ENCODE data around the gene GALNTL6.

The GALNTL6 gene

GRCh38 chr4:172674811-172675210 lies 861.6 kb downstream of the GALNTL6 start:
- TF ChIP-seq POLR2A (IDR thresholded peaks at IDR 0.05; ENCODE audit: low read length) (no peak), GATA1 (IDR thresholded peaks at IDR 0.05; ENCODE audit: low read depth, low read length) (no peak)

GRCh38 chr4:172675232-172675631 lies 862.0 kb downstream of the GALNTL6 start:
- DNase-seq: no peak
- TF ChIP-seq GATA1 (IDR thresholded peaks at IDR 0.05; ENCODE audit: low read depth, low read length) (no peak), POLR2A (IDR thresholded peaks at IDR 0.05; ENCODE audit: low read length) (no peak)

More at GRCh38 chr4:172674811-172675210, 861.6 kb downstream of the GALNTL6 start:
- no peak for DNase-seq

DNA sequence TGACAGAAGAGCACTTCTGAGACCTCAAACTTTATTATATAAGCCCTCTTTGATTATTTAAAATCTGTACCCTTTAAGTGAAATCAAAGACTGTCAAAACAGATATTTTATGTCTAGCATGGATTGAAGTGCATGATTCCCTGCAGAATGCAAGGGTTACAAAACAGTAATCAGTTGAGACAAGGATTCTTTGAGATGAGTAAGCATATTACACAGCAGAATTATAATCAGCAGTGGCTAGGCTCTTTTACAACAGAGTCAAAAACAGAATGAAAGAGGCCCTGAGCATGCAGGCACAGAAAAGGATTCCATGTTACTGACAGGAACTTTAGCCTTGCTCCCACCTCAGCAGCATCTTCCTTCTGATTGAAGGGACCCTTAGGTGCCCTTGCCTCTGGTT lies 867.5 kb downstream of the GALNTL6 start:
- peak; percentile 6 to 24 for DNase-seq
- no peak for TF ChIP-seq GATA1 (IDR thresholded peaks at IDR 0.05; ENCODE audit: low read depth, low read length)

GRCh38 chr4:172683021-172683420 lies 869.8 kb downstream of the GALNTL6 start:
- no peak for TF ChIP-seq POLR2A (IDR thresholded peaks at IDR 0.05; ENCODE audit: low read length)
- TF ChIP-seq GATA1 (IDR thresholded peaks at IDR 0.05; ENCODE audit: low read depth, low read length): no peak
- peak; percentile 19 to 71 for DNase-seq

- TF ChIP-seq GATA1 (IDR thresholded peaks at IDR 0.05; ENCODE audit: low read depth, low read length) (no peak), POLR2A (IDR thresholded peaks at IDR 0.05; ENCODE audit: low read length) (no peak)
- DNase-seq: no peak
Measured at GRCh38 chr4:172686021-172686420, 872.8 kb downstream of the GALNTL6 start.

GRCh38 chr4:172688534-172688933 lies 875.3 kb downstream of the GALNTL6 start:
- TF ChIP-seq POLR2A (IDR thresholded peaks at IDR 0.05; ENCODE audit: low read length) (no peak), GATA1 (IDR thresholded peaks at IDR 0.05; ENCODE audit: low read depth, low read length) (no peak)

GRCh38 chr4:172691552-172691951 lies 878.3 kb downstream of the GALNTL6 start:
- DNase-seq: no peak
- TF ChIP-seq GATA1 (IDR thresholded peaks at IDR 0.05; ENCODE audit: low read depth, low read length) (no peak), POLR2A (IDR thresholded peaks at IDR 0.05; ENCODE audit: low read length) (no peak)

More at GRCh38 chr4:172688534-172688933, 875.3 kb downstream of the GALNTL6 start:
- no peak for DNase-seq

- no peak for TF ChIP-seq POLR2A (IDR thresholded peaks at IDR 0.05; ENCODE audit: low read length)
- TF ChIP-seq GATA1 (IDR thresholded peaks at IDR 0.05; ENCODE audit: low read depth, low read length): no peak
- no peak for DNase-seq
Measured at GRCh38 chr4:172692701-172693100, 879.5 kb downstream of the GALNTL6 start.

DNA sequence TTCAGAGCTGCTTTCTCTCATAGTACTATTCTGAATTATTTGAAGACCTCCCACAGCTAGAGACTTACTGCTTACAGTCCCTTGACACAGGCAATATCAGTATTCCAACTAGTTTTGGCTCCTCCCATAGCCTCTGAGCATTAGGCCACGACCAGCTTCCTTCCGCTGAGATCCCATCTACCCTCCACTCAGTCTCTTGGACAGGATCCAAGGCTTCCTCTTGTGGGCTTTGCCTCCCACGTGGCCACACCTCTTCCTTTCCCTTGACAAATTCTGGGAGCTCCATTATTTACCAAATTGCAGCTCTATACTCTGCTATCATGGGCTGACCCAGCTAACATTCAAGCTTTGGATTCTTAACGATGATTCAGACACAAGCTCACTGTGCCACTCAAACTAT lies 885.1 kb downstream of the GALNTL6 start:
- no peak for DNase-seq
- no peak for TF ChIP-seq POLR2A (IDR thresholded peaks at IDR 0.05; ENCODE audit: low read length)
- no peak for TF ChIP-seq GATA1 (IDR thresholded peaks at IDR 0.05; ENCODE audit: low read depth, low read length)

GRCh38 chr4:172705565-172705964 lies 892.4 kb downstream of the GALNTL6 start:
- TF ChIP-seq POLR2A (IDR thresholded peaks at IDR 0.05; ENCODE audit: low read length): no peak
- no peak for TF ChIP-seq GATA1 (IDR thresholded peaks at IDR 0.05; ENCODE audit: low read depth, low read length)

DNA sequence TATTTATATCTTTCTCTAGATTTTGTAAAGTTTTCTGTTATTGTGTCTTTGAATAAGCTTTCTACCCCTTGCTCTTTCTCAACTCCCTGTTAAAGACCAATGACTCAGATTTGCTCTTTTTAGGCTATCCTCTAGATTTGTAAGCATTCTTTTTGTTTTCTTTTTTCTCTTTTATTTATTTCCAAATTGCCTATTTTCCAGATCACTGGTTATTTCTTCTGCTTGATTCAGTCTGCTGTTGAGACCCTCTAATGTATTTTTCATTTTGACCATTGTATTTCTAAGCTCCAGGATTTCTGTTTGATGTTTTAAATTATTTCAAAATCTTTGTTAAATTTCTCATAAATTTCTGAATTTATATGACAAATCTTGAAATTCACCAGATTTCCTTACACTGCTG lies 892.8 kb downstream of the GALNTL6 start:
- DNase-seq: no peak
- TF ChIP-seq POLR2A (IDR thresholded peaks at IDR 0.05; ENCODE audit: low read length): no peak
- no peak for TF ChIP-seq GATA1 (IDR thresholded peaks at IDR 0.05; ENCODE audit: low read depth, low read length)

More at GRCh38 chr4:172705565-172705964, 892.4 kb downstream of the GALNTL6 start:
- no peak for DNase-seq

DNA sequence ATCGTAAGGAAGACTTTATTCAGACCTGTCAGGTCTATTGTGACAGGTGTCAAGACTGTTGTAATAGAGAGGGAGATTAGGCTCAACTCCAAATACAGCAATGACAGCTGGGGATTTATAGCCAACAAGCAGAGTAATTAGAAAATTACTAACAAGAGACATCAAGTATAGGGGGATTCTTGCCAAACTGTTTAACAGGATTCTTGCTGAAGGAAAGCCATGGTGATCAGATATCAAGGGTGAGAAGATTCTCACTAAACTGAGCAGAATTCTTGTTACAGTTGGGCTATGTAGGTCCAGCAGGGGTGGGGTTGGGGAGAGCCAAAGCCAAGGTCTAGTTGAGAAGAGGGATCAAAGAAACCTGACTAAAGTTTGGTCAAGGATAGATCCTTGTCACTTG lies 894.4 kb downstream of the GALNTL6 start:
- DNase-seq: no peak
- no peak for TF ChIP-seq GATA1 (IDR thresholded peaks at IDR 0.05; ENCODE audit: low read depth, low read length)
- TF ChIP-seq POLR2A (IDR thresholded peaks at IDR 0.05; ENCODE audit: low read length): no peak

- no peak for TF ChIP-seq GATA1 (IDR thresholded peaks at IDR 0.05; ENCODE audit: low read depth, low read length)
Measured at GRCh38 chr4:172708184-172708583, 895.0 kb downstream of the GALNTL6 start.

DNA sequence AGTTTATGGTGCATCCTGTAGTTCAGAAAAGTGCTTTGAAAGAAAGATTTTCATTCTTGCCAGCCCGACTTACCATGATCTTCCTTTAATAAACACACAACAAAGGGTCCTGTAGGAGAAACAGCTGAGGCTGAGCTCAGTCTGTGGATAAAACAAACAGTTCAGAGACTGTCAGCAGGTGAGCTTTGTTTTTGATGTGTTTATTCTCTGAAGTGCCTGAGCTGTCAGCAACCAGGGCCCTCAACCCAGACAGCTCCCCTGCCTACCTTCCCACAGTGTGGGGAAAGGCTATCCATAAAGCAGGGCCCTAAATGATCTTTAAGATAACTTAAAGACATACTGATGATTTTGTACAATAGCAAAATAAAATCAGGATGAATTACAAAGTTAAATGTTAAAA lies 896.2 kb downstream of the GALNTL6 start:
- TF ChIP-seq POLR2A (IDR thresholded peaks at IDR 0.05; ENCODE audit: low read length): no peak
- TF ChIP-seq GATA1 (IDR thresholded peaks at IDR 0.05; ENCODE audit: low read depth, low read length): no peak
- DNase-seq: no peak

More at GRCh38 chr4:172708184-172708583, 895.0 kb downstream of the GALNTL6 start:
- DNase-seq: no peak

- no peak for DNase-seq
- TF ChIP-seq GATA1 (IDR thresholded peaks at IDR 0.05; ENCODE audit: low read depth, low read length) (no peak), POLR2A (IDR thresholded peaks at IDR 0.05; ENCODE audit: low read length) (no peak)
Measured at GRCh38 chr4:172716291-172716690, 903.1 kb downstream of the GALNTL6 start.

- DNase-seq: no peak
- TF ChIP-seq GATA1 (IDR thresholded peaks at IDR 0.05; ENCODE audit: low read depth, low read length) (no peak), POLR2A (IDR thresholded peaks at IDR 0.05; ENCODE audit: low read length) (no peak)
Measured at GRCh38 chr4:172721659-172722058, 908.5 kb downstream of the GALNTL6 start.
